WERI-Rb-1 (cell line): ENCODE measurements around the gene SLC36A1.

Experiments used
- DNase-seq: peaks from one replicate; pipeline ENCODE4 v3.0.0-alpha.2; 2020
- H3K27ac ChIP-seq: fragments of 250-450 bp; sonication (Bioruptor Pico); 2 replicates; pipeline ENCODE4 v1.5.1; 2020; ENCODE audit warnings: mild to moderate bottlenecking, moderate library complexity
- H3K27me3 ChIP-seq: fragments of 250-450 bp; sonication (Bioruptor Pico); 2 replicates; pipeline ENCODE4 v1.5.1; 2021; ENCODE audit warnings: mild to moderate bottlenecking, low read depth, moderate library complexity; ENCODE audit not compliant: insufficient read depth, severe bottlenecking
- H3K36me3 ChIP-seq: fragments of 250-450 bp; sonication (Bioruptor Pico); 2 replicates; pipeline ENCODE4 v1.5.1; 2020; ENCODE audit warnings: mild to moderate bottlenecking, moderate library complexity
- H3K4me3 ChIP-seq: 2 replicates; pipeline ENCODE4 v1.5.1; 2011; ENCODE audit warnings: low read depth, mild to moderate bottlenecking, control low read depth, low read length
- H3K9me3 ChIP-seq: fragments of 250-450 bp; sonication (Bioruptor Pico); 2 replicates; pipeline ENCODE4 v1.5.1; 2021; ENCODE audit warnings: mild to moderate bottlenecking, moderate library complexity; ENCODE audit not compliant: severe bottlenecking
- CTCF ChIP-seq: IDR thresholded peaks from 2 replicates; pipeline ENCODE4 v1.5.1; 2011; ENCODE audit warnings: low read depth, mild to moderate bottlenecking, control low read depth, inconsistent platforms, low read length

The SLC36A1 gene

DNA sequence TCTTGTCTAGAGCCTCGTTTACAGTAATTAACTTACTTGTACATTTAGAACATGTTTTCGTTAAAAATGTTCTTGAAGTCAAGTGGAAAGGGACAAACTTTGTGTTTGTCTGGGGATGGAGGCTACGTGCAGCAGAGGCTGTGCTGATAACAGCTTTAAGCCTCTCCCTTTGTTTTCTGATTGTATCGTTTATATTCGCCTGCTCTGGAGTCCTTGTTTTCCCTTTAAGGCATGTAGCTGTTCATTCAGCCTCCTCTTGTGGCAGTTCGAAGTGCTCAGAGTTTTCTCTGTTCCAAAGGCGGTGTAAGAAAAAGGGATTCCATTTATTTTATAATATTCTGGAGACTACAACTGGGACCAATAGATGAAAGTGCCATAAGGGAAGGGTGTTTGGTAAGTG, 1.9 kb downstream of the SLC36A1 start:
- Histone ChIP-seq H3K4me3 (no peak overlapping the region), H3K27ac (no peak overlapping the region), H3K9me3 (no peaks in the 10 kb centered on the region), H3K36me3 (no peaks in the 10 kb centered on the region), H3K27me3 (no peaks in the 10 kb centered on the region)
- no peak for TF ChIP-seq CTCF
- DNase-seq: no peak

DNA sequence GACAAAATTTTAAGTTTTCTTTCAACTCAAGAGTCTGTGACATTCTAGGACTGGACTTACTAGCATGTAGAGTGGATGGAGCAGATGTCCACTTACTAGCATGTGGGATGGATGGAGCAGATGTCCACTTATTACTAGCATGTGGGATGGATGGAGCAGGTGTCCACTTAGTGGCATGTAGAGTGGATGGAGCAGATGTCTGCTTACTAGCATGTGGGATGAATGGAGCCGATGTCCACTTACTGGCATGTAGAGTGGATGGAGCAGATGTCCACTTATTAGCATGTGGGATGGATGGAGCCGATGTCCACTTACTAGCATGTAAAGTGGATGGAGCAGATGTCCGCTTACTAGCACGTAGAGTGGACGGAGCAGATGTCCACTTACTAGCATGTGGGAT, 2.4 kb downstream of the SLC36A1 start:
- Histone ChIP-seq H3K27me3 (no peaks in the 10 kb centered on the region), H3K9me3 (no peaks in the 10 kb centered on the region), H3K27ac (no peak overlapping the region), H3K36me3 (no peaks in the 10 kb centered on the region), H3K4me3 (no peak overlapping the region)
- no peak for DNase-seq
- TF ChIP-seq CTCF: no peak

- Histone ChIP-seq H3K27ac (no peak overlapping the region), H3K36me3 (no peaks in the 10 kb centered on the region), H3K9me3 (no peaks in the 10 kb centered on the region), H3K27me3 (no peaks in the 10 kb centered on the region), H3K4me3 (no peak overlapping the region)
- no peak for TF ChIP-seq CTCF
- DNase-seq: no peak
Observed at GRCh38 chr5:151450605-151451004, 3.2 kb downstream of the SLC36A1 start.

DNA sequence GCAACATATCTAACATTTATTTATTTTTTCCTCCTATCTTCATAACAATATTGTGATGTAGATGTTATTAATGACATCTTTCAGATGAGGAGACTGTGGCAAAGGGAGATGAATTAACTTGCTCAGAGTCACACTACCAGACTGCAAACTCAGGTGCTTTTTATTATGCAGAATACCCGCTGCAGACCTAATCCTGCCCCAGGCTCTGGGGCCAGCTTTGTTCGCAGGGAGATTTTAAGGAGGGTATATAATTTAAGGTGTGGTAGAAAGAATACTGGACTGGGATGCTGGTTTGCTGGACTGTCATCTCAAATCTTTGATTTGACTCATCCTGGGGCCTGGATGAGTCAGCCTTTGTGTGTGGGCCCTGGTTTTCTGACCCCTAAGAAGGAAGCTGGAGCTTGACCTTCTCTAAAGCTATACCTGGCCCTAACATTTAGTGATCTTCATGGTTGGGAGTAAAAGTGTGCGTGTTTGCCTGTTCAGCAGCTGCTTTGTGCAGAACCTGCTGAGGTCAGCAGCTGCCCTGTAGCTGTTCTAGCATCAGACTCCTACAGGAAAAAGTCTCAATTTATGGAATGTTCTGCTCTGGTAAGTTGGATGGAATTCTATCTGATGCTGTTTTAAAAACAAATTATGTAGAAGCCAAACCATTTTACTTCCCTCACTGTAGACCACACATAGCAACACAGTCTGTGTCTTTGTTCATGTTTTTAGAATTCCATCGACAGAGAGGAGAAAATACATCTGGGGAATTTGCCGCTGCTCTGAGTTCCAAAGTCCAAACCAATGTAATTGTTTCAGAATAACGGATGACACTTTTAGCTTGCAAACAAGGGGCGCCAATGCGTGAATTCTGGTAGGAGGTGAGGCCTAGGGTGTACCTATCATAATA, 4.5 kb downstream of the SLC36A1 start:
- no peak overlapping the region for H3K27ac ChIP-seq
- no peak for TF ChIP-seq CTCF
- H3K27me3 ChIP-seq: no peaks in the 10 kb centered on the region
- no peak for DNase-seq
- H3K4me3 ChIP-seq: no peak overlapping the region
- H3K9me3 ChIP-seq: no peaks in the 10 kb centered on the region
- H3K36me3 ChIP-seq: no peaks in the 10 kb centered on the region

DNA sequence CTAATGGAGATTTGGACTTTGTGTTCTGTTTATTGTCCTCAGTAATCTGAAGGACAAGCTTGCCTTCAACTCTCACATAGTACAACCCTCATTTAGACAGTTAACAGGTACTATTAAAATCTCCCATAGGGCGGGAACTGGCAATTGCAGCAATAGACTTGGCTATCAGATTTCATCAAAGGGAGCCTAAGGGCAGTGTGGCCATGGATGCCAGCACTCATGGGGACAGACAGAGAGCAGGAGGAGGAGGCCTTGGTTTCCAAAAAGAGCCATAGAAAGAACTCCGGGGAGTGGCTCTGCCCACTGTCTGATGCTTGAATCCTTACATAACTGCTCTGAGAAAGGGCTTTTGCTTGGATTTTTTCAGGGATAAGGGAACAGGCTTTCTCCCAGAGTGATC, 6.8 kb downstream of the SLC36A1 start:
- no peak for DNase-seq
- H3K9me3 ChIP-seq: no peaks in the 10 kb centered on the region
- no peak for TF ChIP-seq CTCF
- no peaks in the 10 kb centered on the region for H3K36me3 ChIP-seq
- no peak overlapping the region for H3K27ac ChIP-seq
- no peak overlapping the region for H3K4me3 ChIP-seq
- H3K27me3 ChIP-seq: no peaks in the 10 kb centered on the region

GRCh38 chr5:151454889-151455288, 7.5 kb downstream of the SLC36A1 start:
- no peaks in the 10 kb centered on the region for H3K27me3 ChIP-seq
- TF ChIP-seq CTCF: no peak
- no peaks in the 10 kb centered on the region for H3K9me3 ChIP-seq
- H3K27ac ChIP-seq: no peak overlapping the region
- DNase-seq: no peak
- no peaks in the 10 kb centered on the region for H3K36me3 ChIP-seq
- no peak overlapping the region for H3K4me3 ChIP-seq
